Retinal pigment epithelial cell (primary cell): ENCODE measurements around the gene IQCE.
"Not testable (repeated sequence)": the region's sequence is repeated elsewhere in the genome, so short reads cannot be mapped to it uniquely, and the experiment has no call there.

ENCODE experiments used
- DNase-seq: peaks from one replicate; pipeline ENCODE4 v3.0.0-alpha.2; 2010; ENCODE audit warnings: low read depth
- H3K4me3 ChIP-seq: 2 replicates; pipeline ENCODE4 v1.5.1; 2011; ENCODE audit warnings: mild to moderate bottlenecking, low read length, control low read depth, moderate library complexity
- CTCF ChIP-seq: conservative IDR thresholded peaks from 2 replicates; pipeline ENCODE4 v1.5.1; 2011; ENCODE audit warnings: low read depth, low read length, control low read depth, inconsistent platforms

Gene IQCE

GRCh38 chr7:2607122-2607922, 48.5 kb downstream of the IQCE start:
- no peak for DNase-seq
- H3K4me3 ChIP-seq, result no peak overlapping the region
- TF ChIP-seq CTCF, result no peak

GRCh38 chr7:2607923-2608904, 49.4 kb downstream of the IQCE start:
- DNase-seq, result no peak
- H3K4me3 ChIP-seq, result no peak overlapping the region
- TF ChIP-seq CTCF, result no peak

DNA sequence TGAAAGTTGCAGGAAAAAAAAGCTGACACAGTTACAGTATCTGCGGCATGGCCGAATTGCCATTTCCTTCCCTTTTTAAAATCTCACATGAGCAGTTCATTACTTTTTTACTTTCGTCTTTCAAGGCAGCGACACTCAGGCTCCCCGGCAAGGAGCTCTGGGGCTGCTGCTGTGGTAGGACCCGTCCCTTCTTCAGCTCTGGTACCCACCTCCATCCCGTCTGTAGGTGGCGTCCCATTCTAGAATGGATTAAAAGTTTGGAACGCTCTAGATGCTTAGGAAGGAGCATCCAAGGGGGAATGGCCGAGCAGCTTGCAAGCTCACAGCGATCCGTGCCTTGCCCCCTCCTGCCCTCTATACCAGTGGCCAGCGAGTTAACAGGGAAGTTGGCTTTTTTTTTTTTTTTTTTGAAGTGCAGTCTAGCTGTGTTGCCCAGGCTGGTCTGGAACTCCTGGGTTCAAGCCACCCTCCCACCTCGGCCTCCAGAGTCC, 50.2 kb downstream of the IQCE start:
- peak; percentile 63 for TF ChIP-seq CTCF

DNA sequence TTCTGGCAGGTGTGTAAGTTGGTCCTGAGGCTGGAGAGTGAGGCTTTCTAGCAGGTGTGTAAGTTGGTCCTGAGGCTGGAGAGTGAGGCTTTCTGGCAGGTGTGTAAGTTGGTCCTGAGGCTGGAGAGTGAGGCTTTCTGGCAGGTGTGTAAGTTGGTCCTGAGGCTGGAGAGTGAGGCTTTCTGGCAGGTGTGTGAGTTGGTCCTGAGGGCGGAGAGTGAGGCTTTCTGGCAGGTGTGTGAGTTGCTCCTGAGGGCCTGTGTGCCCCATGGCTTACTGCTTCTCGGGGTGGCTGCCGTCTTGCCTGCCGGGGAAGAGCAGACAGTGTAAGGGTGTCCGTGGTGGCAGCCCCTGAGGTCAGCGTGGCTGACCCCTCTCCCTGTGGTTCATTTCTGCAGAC, 50.9 kb downstream of the IQCE start:
- not testable (repeated sequence) for DNase-seq, H3K4me3 ChIP-seq

More for the DNA sequence above, 50.2 kb downstream of the IQCE start:
- DNase-seq, result no peak
- H3K4me3 ChIP-seq, result no peak overlapping the region

GRCh38 chr7:2610466-2610865, 51.7 kb downstream of the IQCE start:
- no peak overlapping the region for H3K4me3 ChIP-seq
- no peak for TF ChIP-seq CTCF
- no peak for DNase-seq

DNA sequence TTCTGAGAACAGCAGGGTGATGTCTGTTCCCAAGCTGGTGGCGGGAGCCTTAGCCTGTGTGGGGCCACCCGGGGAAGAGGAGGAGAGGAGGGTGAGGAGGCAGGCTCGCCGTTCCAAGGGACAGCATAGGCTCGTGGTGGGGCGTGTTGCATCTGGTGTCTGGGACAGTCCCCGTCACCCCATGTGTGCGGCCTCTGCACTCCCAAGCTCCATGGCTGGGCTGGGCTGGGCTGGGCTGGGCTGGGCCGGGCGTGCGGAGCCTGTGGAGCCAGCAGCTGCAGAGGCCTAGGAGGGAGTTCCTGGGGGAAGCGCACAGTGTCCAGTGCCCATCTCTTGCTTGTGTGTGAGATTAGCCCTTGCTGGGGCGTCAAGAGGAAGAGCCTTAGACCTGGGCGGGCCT, 52.1 kb downstream of the IQCE start:
- DNase-seq, result no peak
- no peak overlapping the region for H3K4me3 ChIP-seq
- TF ChIP-seq CTCF, result no peak

GRCh38 chr7:2611401-2611800, 52.6 kb downstream of the IQCE start:
- no peak overlapping the region for H3K4me3 ChIP-seq
- DNase-seq, result no peak
- no peak for TF ChIP-seq CTCF
